Measurements from ENCODE around the gene OR4Q2. TPM values are rescaled to one million over a fixed set of nuclear protein-coding genes. Genes with fewer than 3 reads are reported as not detected.
"Not testable (repeated sequence)": the region's sequence is repeated elsewhere in the genome, so short reads cannot be mapped to it uniquely, and the experiment has no call there.

The OR4Q2 gene
- total RNA-seq: not detected

GRCh38 chr14:20001863-20002262 is at the start of gene OR4Q2:
OR4Q2 (plus strand) TSS chr14:20002163.
- DNase-seq (ENCODE audit: low spot score in 2 of 2) (no peak), ATAC-seq (no peak)
- Mint-ChIP-seq H3K27ac (no peak within 1 kb of the TSS), H3K9me3 (peaks cover 0 to 9% of the 10 kb centered on the region in 2 donors), H3K36me3 (no peaks in the 10 kb centered on the region)

GRCh38 chr14:19969735-19970134 is 32.2 kb upstream of the OR4Q2 start:
- DNase-seq (ENCODE audit: low spot score in 2 of 2); H3K27ac Mint-ChIP-seq; H3K9me3 Mint-ChIP-seq; ATAC-seq; H3K36me3 Mint-ChIP-seq: not testable (repeated sequence)

- ATAC-seq (peak; percentile 36 to 43), DNase-seq (ENCODE audit: low spot score in 2 of 2) (no peak)
- Mint-ChIP-seq H3K9me3 (peaks cover 7% of the 10 kb centered on the region in 2 donors), H3K36me3 (peaks cover 0 to 4% of the 10 kb centered on the region in 2 donors), H3K27ac (no peak overlapping the region)
Measured at GRCh38 chr14:19974844-19975243, 27.1 kb upstream of the OR4Q2 start.

GRCh38 chr14:19975291-19975690 is 26.7 kb upstream of the OR4Q2 start, which contains the start of gene OR4K15:
OR4K15 (plus strand) TSS chr14:19975591; CDS start chr14:19975591, 0 bp downstream.
- peaks cover 7% of the 10 kb centered on the region in 2 donors for H3K9me3 Mint-ChIP-seq
- H3K27ac Mint-ChIP-seq: no peak within 1 kb of the TSS
- DNase-seq (ENCODE audit: low spot score in 2 of 2) (no peak), ATAC-seq (no peak)
- H3K36me3 Mint-ChIP-seq: peaks cover 0 to 4% of the 10 kb centered on the region in 2 donors

GRCh38 chr14:19993438-19993837 is 8.5 kb upstream of the OR4Q2 start:
- Mint-ChIP-seq H3K36me3 (peaks cover 11 to 13% of the 10 kb centered on the region in 2 donors), H3K27ac (no peak overlapping the region), H3K9me3 (peaks cover 7 to 15% of the 10 kb centered on the region in 2 donors)
- DNase-seq (ENCODE audit: low spot score in 2 of 2) (no peak), ATAC-seq (no peak)

- no peak for ATAC-seq
- Mint-ChIP-seq H3K9me3 (peaks cover 0 to 9% of the 10 kb centered on the region in 2 donors), H3K36me3 (no peaks in the 10 kb centered on the region)
Measured at GRCh38 chr14:20002319-20002718, 356 bp downstream of the OR4Q2 start.

GRCh38 chr14:20008156-20008555 is 6.2 kb downstream of the OR4Q2 start:
- DNase-seq (ENCODE audit: low spot score in 2 of 2): no peak
- Mint-ChIP-seq H3K9me3 (peaks cover 7 to 10% of the 10 kb centered on the region in 2 donors), H3K36me3 (no peaks in the 10 kb centered on the region), H3K27ac (no peak overlapping the region)
- ATAC-seq: no peak

More at GRCh38 chr14:20002319-20002718, 356 bp downstream of the OR4Q2 start:
- H3K27ac Mint-ChIP-seq: no peak overlapping the region
- no peak for DNase-seq (ENCODE audit: low spot score in 2 of 2)

GRCh38 chr14:20019257-20019865 is 17.4 kb downstream of the OR4Q2 start, which contains the start of gene OR4K14:
OR4K14 (minus strand) TSS chr14:20019307; CDS start chr14:20015193, 4,114 bp downstream.
- ATAC-seq: no peak
- Mint-ChIP-seq H3K36me3 (peaks cover 0 to 6% of the 10 kb centered on the region in 2 donors), H3K9me3 (peaks cover under 1% of the 10 kb centered on the region in 2 donors), H3K27ac (no peak within 1 kb of the TSS)
- no peak for DNase-seq (ENCODE audit: low spot score in 2 of 2)

GRCh38 chr14:20031058-20031457 is 29.1 kb downstream of the OR4Q2 start:
- ATAC-seq (no peak), DNase-seq (ENCODE audit: low spot score in 2 of 2) (no peak)
- Mint-ChIP-seq H3K27ac (no peak overlapping the region), H3K36me3 (no peaks in the 10 kb centered on the region), H3K9me3 (no peaks in the 10 kb centered on the region)

- H3K9me3 Mint-ChIP-seq: no peaks in the 10 kb centered on the region
- H3K27ac Mint-ChIP-seq: no peak overlapping the region
- H3K36me3 Mint-ChIP-seq: peaks cover 0 to 4% of the 10 kb centered on the region in 2 donors
- ATAC-seq (peak in 1 of 2 donors; percentile 73), DNase-seq (ENCODE audit: low spot score in 2 of 2) (no peak)
Measured at GRCh38 chr14:20035449-20035848, 33.5 kb downstream of the OR4Q2 start.

GRCh38 chr14:20035938-20036337 is 34.0 kb downstream of the OR4Q2 start, which contains the start of gene OR4K13:
OR4K13 (minus strand) TSS chr14:20036038; CDS start chr14:20034758, 1,280 bp downstream.
- ATAC-seq (no peak), DNase-seq (ENCODE audit: low spot score in 2 of 2) (no peak)
- H3K36me3 Mint-ChIP-seq: peaks cover 0 to 6% of the 10 kb centered on the region in 2 donors
- H3K9me3 Mint-ChIP-seq: no peaks in the 10 kb centered on the region
- H3K27ac Mint-ChIP-seq: no peak within 1 kb of the TSS

GRCh38 chr14:20044243-20044642 is 42.3 kb downstream of the OR4Q2 start:
- no peak for DNase-seq (ENCODE audit: low spot score in 2 of 2)

GRCh38 chr14:20048202-20048601 is 46.2 kb downstream of the OR4Q2 start:
- H3K36me3 Mint-ChIP-seq: no peaks in the 10 kb centered on the region
- H3K27ac Mint-ChIP-seq: no peak overlapping the region
- no peaks in the 10 kb centered on the region for H3K9me3 Mint-ChIP-seq
- no peak for ATAC-seq
- no peak for DNase-seq (ENCODE audit: low spot score in 2 of 2)

More at GRCh38 chr14:20044243-20044642, 42.3 kb downstream of the OR4Q2 start:
- Mint-ChIP-seq H3K27ac (no peak overlapping the region), H3K9me3 (peaks cover 5% of the 10 kb centered on the region in 2 donors), H3K36me3 (peaks cover 0 to 13% of the 10 kb centered on the region in 2 donors)
- ATAC-seq: no peak

Other genes with a start within 250 kb of the OR4Q2 start
- not detected for gene OR4M1, start 228.7 kb upstream of the OR4Q2 start, total RNA-seq
- not detected for gene OR4N2, start 198.4 kb upstream of the OR4Q2 start, total RNA-seq
- gene OR4K2, start 127.0 kb upstream of the OR4Q2 start, total RNA-seq: not detected
- not detected for gene OR4K5, start 81.6 kb upstream of the OR4Q2 start, total RNA-seq
- gene OR4K1, start 71.2 kb upstream of the OR4Q2 start, total RNA-seq: not detected
- not detected for gene OR4K15, start 26.6 kb upstream of the OR4Q2 start, total RNA-seq
- gene OR4K14, start 17.1 kb downstream of the OR4Q2 start, total RNA-seq: not detected
- not detected for gene OR4K13, start 33.9 kb downstream of the OR4Q2 start, total RNA-seq
- gene OR4L1, start 57.9 kb downstream of the OR4Q2 start, total RNA-seq: not detected
- not detected for gene OR4K17, start 108.6 kb downstream of the OR4Q2 start, total RNA-seq
- gene OR4N5, start 136.7 kb downstream of the OR4Q2 start, total RNA-seq: not detected
- gene OR11G2, start 188.7 kb downstream of the OR4Q2 start, total RNA-seq: not detected
- not detected for gene OR11H6, start 221.5 kb downstream of the OR4Q2 start, total RNA-seq
- not detected for gene OR11H7, start 226.8 kb downstream of the OR4Q2 start, total RNA-seq
- not detected for gene OR11H4, start 237.1 kb downstream of the OR4Q2 start, total RNA-seq

Measured in activated naive CD4-positive, alpha-beta T cell treated with anti-CD3 and anti-CD28 coated beads, Interleukin-2, amount 50 U/mL, for 72 hours (primary cell).